HCT116 (cell line): ENCODE results near the gene NECAB2. TPM values are rescaled to one million over a fixed set of nuclear protein-coding genes. Genes with fewer than 3 reads are reported as not detected.

Experiments used
- ATAC-seq: fragments of 200-7000 bp; cut with Tn5 transposase; 2 replicates; pipeline ENCODE4 v1.9.1; 2020; ENCODE audit warnings: mild to moderate bottlenecking, moderate library complexity
- BruUV-seq: library from RNA; stranded (reverse); fragments of 400-500 nt; replicated peaks from 2 replicates; lab custom pipeline; 2021; lab: Mats Ljungman, UMichigan
- CTCF ChIA-PET: fragments of 300-600 bp; sonication (Branson Sonifier 250); formaldehyde crosslinking; loops from one replicate; lab custom pipeline; 2021; ENCODE audit warnings: antibody characterized with exemption; lab: Charles Lee
- POLR2A ChIA-PET: fragments of 300-600, 350-600 bp; sonication (Branson Sonifier 250); formaldehyde crosslinking; loops from one replicate; lab custom pipeline; 2021; ENCODE audit warnings: antibody characterized with exemption; lab: Charles Lee
- RAD21 ChIA-PET, 2 experiments: fragments of 300-600 bp; sonication (Branson Sonifier 250); formaldehyde crosslinking; loops; one replicate each; lab custom pipeline; 2023; ENCODE audit warnings: low total read pairs in 2 of 2; ENCODE audit not compliant: uncharacterized antibody in 2 of 2, unreplicated experiment in 2 of 2, low non-redundant PET in 1 of 2; lab: Charles Lee
- DNase-seq: peaks from one replicate; pipeline ENCODE4 v3.0.0-alpha.2; 2010; ENCODE audit warnings: low read depth, low spot score
- H2AFZ ChIP-seq: fragments of 200-600 bp; shearing (Covaris generic), sonication (generic); 2 replicates; pipeline ENCODE4 v1.6.1; 2017; ENCODE audit warnings: low read depth, mixed run types, mixed read lengths, antibody characterized with exemption, low read length; ENCODE audit not compliant: poor library complexity, severe bottlenecking
- H3K27ac ChIP-seq: 2 replicates; pipeline ENCODE4 v1.5.1; 2012; ENCODE audit warnings: low read depth, low read length
- H3K27me3 ChIP-seq: fragments of 200-600 bp; sonication (generic); 2 replicates; pipeline ENCODE4 v1.6.1; 2016; ENCODE audit warnings: mixed run types, low read length, mixed read lengths; ENCODE audit not compliant: insufficient read depth
- H3K36me3 ChIP-seq, 2 experiments: fragments of 200-500 bp in 1 of 2; fragments of 200-600 bp in 1 of 2; sonication (Bioruptor generic) in 1 of 2; sonication (generic) in 1 of 2; 2 replicates each; pipeline versions ENCODE4 v1.5.1 to v1.6.1; 2014 to 2016; ENCODE audit warnings: low read length in 2 of 2, inconsistent platforms in 1 of 2, mixed read lengths in 1 of 2, mixed run types in 1 of 2; ENCODE audit not compliant: insufficient read depth in 2 of 2, control insufficient read depth in 1 of 2
- H3K4me1 ChIP-seq, 2 experiments: fragments of 200-600 bp in 1 of 2; sonication (generic) in 1 of 2; 2 replicates each; pipeline versions ENCODE4 v1.5.1 to v1.6.1; 2012 to 2017; ENCODE audit warnings: low read length in 2 of 2, inconsistent platforms in 1 of 2, mild to moderate bottlenecking in 1 of 2, mixed read lengths in 1 of 2, mixed run types in 1 of 2, moderate library complexity in 1 of 2; ENCODE audit not compliant: insufficient read depth in 2 of 2, control insufficient read depth in 1 of 2
- H3K4me2 ChIP-seq: fragments of 200-600 bp; sonication (generic); 2 replicates; pipeline ENCODE4 v1.6.1; 2017; ENCODE audit warnings: mixed run types, low read length, mixed read lengths
- H3K4me3 ChIP-seq, 2 experiments: fragments of 200-600 bp in 1 of 2; sonication (generic) in 1 of 2; replicated peaks in 1 of 2; 2 replicates each; pipeline ENCODE4 v1.5.1; 2011 to 2016; ENCODE audit warnings: low read length in 2 of 2, control low read depth in 1 of 2, low read depth in 1 of 2, mild to moderate bottlenecking in 1 of 2, mixed read lengths in 1 of 2, mixed run types in 1 of 2
- H3K79me2 ChIP-seq: fragments of 200-600 bp; sonication (generic); 2 replicates; pipeline ENCODE4 v1.6.1; 2017; ENCODE audit warnings: mild to moderate bottlenecking, mixed run types, low read length, moderate library complexity, mixed read lengths; ENCODE audit not compliant: insufficient read depth
- H3K9ac ChIP-seq: fragments of 200-600 bp; sonication (generic); 2 replicates; pipeline ENCODE4 v1.6.1; 2016; ENCODE audit warnings: low read length, mixed read lengths
- H3K9me2 ChIP-seq: fragments of 200-600 bp; sonication (generic), shearing (Covaris generic); 2 replicates; pipeline ENCODE4 v1.6.1; 2017; ENCODE audit warnings: mixed run types, mild to moderate bottlenecking, moderate library complexity; ENCODE audit not compliant: insufficient read depth
- H3K9me3 ChIP-seq, 2 experiments: fragments of 200-500 bp in 1 of 2; fragments of 200-600 bp in 1 of 2; sonication (Bioruptor generic) in 1 of 2; sonication (generic) in 1 of 2; 2 replicates each; pipeline ENCODE4 v1.6.1; 2014 to 2017; ENCODE audit warnings: low read length in 2 of 2, mixed read lengths in 2 of 2, inconsistent platforms in 1 of 2, low read depth in 1 of 2, mild to moderate bottlenecking in 1 of 2, mixed run types in 1 of 2, moderate library complexity in 1 of 2; ENCODE audit not compliant: control insufficient read depth in 1 of 2, insufficient read depth in 1 of 2
- H4K20me1 ChIP-seq: fragments of 200-600 bp; sonication (generic), shearing (Covaris generic); 2 replicates; pipeline ENCODE4 v1.6.1; 2017; ENCODE audit warnings: mixed run types, mild to moderate bottlenecking, moderate library complexity; ENCODE audit not compliant: insufficient read depth
- CBX3 ChIP-seq: IDR thresholded peaks from 2 replicates; pipeline ENCODE4 v1.6.1; 2012; ENCODE audit warnings: low read depth
- CEBPB ChIP-seq: IDR thresholded peaks from 2 replicates; pipeline ENCODE4 v1.6.1; 2012; ENCODE audit warnings: low read depth
- EGR1 ChIP-seq: IDR thresholded peaks from 2 replicates; pipeline ENCODE4 v1.6.1; 2012; ENCODE audit warnings: low read depth
- ELF1 ChIP-seq: IDR thresholded peaks from 2 replicates; pipeline ENCODE4 v1.6.1; 2012; ENCODE audit warnings: low read depth, borderline replicate concordance
- EZH2 ChIP-seq: fragments of 200-600 bp; sonication (generic); IDR thresholded peaks from 2 replicates; pipeline ENCODE4 v1.6.1; 2017; ENCODE audit warnings: antibody characterized with exemption, mixed run types
- EZH2phosphoT487 ChIP-seq: fragments of 200-600 bp; IDR thresholded peaks from 2 replicates; pipeline ENCODE4 v1.6.1; 2018; ENCODE audit warnings: antibody characterized with exemption, borderline replicate concordance
- FOSL1 ChIP-seq: IDR thresholded peaks from 2 replicates; pipeline ENCODE4 v1.6.1; 2012; ENCODE audit warnings: low read depth
- JUND ChIP-seq: IDR thresholded peaks from 2 replicates; pipeline ENCODE4 v1.6.1; 2012
- POLR2A ChIP-seq: IDR thresholded peaks from 2 replicates; pipeline ENCODE4 v1.7.0; 2011; ENCODE audit warnings: borderline replicate concordance; ENCODE audit not compliant: insufficient read depth, insufficient read length; ENCODE audit errors: extremely low read depth
- POLR2AphosphoS5 ChIP-seq: IDR thresholded peaks from 2 replicates; pipeline ENCODE4 v1.6.1; 2011; ENCODE audit warnings: mild to moderate bottlenecking, low read depth, low read length, moderate library complexity
- RAD21 ChIP-seq: IDR thresholded peaks from 2 replicates; pipeline ENCODE4 v1.6.1; 2012; ENCODE audit warnings: low read depth, mild to moderate bottlenecking
- SIN3A ChIP-seq: IDR thresholded peaks from 2 replicates; pipeline ENCODE4 v1.6.1; 2012; ENCODE audit warnings: low read depth
- SRF ChIP-seq: IDR thresholded peaks from 2 replicates; pipeline ENCODE4 v1.6.1; 2012; ENCODE audit warnings: low read depth
- ZFX ChIP-seq: fragments of 450-650 bp; IDR thresholded peaks from 2 replicates; pipeline ENCODE4 v1.6.1; 2017
- ZNF274 ChIP-seq: fragments of 200-500 bp; sonication (Bioruptor generic); IDR thresholded peaks from 2 replicates; pipeline ENCODE4 v1.6.1; 2014; ENCODE audit warnings: mild to moderate bottlenecking, low read depth, low read length, inconsistent platforms
- intact Hi-C: fragments of 100-400 bp; cut with micrococcal nuclease; formaldehyde crosslinking; loops from 2 replicates; pipeline ENCODE4 v1.10.0; 2022
- total RNA-seq: library from RNA; stranded (reverse); gene quantifications from one replicate; pipeline ENCODE4 v1.2.1, GENCODE V29; 2021; ENCODE audit not compliant: unreplicated experiment
- TF ChIP-seq, protein P1 (sequence below), 3 experiments: fragments of 200-600 bp in 1 of 3; sonication (generic) in 1 of 3; IDR thresholded peaks in 2 of 3; conservative IDR thresholded peaks in 1 of 3; 2 replicates each; pipeline ENCODE4 v1.5.1; 2012 to 2017; ENCODE audit warnings: low read depth in 2 of 3, low read length in 2 of 3, antibody characterized with exemption in 1 of 3, borderline replicate concordance in 1 of 3, control low read depth in 1 of 3, mild to moderate bottlenecking in 1 of 3, mixed read lengths in 1 of 3, mixed run types in 1 of 3, moderate library complexity in 1 of 3; ENCODE audit not compliant: insufficient read depth in 1 of 3
- TF ChIP-seq, protein P2 (sequence below): IDR thresholded peaks from 2 replicates; pipeline ENCODE4 v1.6.1; 2011; ENCODE audit warnings: mild to moderate bottlenecking, low read length, moderate library complexity; ENCODE audit not compliant: insufficient replicate concordance; ENCODE audit errors: extremely low read depth
- TF ChIP-seq, protein P3 (sequence below): IDR thresholded peaks from 2 replicates; pipeline ENCODE4 v1.6.1; 2012
- TF ChIP-seq, protein P4 (sequence below): IDR thresholded peaks from 2 replicates; pipeline ENCODE4 v1.6.1; 2012

Gene NECAB2
- total RNA-seq, 1 experiment from 2014 or later = 0.61 TPM

DNA sequence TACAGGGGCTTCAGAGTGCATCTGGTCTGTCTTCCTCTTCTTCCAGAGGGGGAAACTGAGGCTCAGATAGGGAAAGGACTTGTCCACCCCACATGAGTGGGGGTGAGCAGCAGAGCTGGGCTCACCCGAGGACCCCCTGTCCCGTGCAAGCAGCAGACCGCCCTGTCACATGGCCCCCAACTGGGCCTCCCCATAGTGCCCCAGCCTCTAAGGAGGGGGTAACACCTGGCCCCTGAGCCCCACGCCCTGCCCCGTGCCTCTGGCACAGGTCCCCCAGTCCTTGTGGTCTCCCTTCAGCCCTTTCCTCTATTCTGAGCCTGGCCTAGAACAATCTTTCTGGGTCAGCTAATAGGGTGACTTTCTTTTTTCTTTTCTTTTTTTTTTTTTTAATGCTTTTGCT, 6.5 kb upstream of the NECAB2 start:
- H3K9me3 ChIP-seq = no peaks in the 10 kb centered on the region
- H3K4me1 ChIP-seq = no peaks in the 10 kb centered on the region; a peak in 1 of 4 replicates
- no peak overlapping the region for H3K27ac ChIP-seq
- ATAC-seq (no peak), DNase-seq (no peak)
- ChIA-PET POLR2A (interaction anchor here (1.8 kb wide), 1 partner anchor 8 kb away, joined by 4 read pairs; no protein-coding TSS in a partner anchor), CTCF (interaction anchor here (1.4 kb wide), 1 partner anchor 8 kb away, joined by 3 read pairs; the partner anchor contains the start of gene OSGIN1), RAD21 (no interaction called here)
- no peak overlapping the region for H2AFZ ChIP-seq
- TF ChIP-seq, protein P1, sequence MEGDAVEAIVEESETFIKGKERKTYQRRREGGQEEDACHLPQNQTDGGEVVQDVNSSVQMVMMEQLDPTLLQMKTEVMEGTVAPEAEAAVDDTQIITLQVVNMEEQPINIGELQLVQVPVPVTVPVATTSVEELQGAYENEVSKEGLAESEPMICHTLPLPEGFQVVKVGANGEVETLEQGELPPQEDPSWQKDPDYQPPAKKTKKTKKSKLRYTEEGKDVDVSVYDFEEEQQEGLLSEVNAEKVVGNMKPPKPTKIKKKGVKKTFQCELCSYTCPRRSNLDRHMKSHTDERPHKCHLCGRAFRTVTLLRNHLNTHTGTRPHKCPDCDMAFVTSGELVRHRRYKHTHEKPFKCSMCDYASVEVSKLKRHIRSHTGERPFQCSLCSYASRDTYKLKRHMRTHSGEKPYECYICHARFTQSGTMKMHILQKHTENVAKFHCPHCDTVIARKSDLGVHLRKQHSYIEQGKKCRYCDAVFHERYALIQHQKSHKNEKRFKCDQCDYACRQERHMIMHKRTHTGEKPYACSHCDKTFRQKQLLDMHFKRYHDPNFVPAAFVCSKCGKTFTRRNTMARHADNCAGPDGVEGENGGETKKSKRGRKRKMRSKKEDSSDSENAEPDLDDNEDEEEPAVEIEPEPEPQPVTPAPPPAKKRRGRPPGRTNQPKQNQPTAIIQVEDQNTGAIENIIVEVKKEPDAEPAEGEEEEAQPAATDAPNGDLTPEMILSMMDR (IDR thresholded peaks at IDR 0.05 in 2 of 3, conservative IDR thresholded peaks at IDR 0.05 in 1 of 3; ENCODE audit: borderline replicate concordance in 1 of 3, insufficient read depth in 1 of 3, low read depth in 2 of 3, low read length in 2 of 3) = no peak
- TF ChIP-seq ZNF274 (no peak), EZH2phosphoT487 (no peak), CEBPB (no peak), ELF1 (no peak), EZH2 (no peak), SIN3A (no peak), EGR1 (no peak), FOSL1 (no peak), POLR2A (no peak), ZFX (no peak), CBX3 (no peak), SRF (no peak), POLR2AphosphoS5 (no peak), RAD21 (no peak), JUND (no peak)
- TF ChIP-seq, protein P2, sequence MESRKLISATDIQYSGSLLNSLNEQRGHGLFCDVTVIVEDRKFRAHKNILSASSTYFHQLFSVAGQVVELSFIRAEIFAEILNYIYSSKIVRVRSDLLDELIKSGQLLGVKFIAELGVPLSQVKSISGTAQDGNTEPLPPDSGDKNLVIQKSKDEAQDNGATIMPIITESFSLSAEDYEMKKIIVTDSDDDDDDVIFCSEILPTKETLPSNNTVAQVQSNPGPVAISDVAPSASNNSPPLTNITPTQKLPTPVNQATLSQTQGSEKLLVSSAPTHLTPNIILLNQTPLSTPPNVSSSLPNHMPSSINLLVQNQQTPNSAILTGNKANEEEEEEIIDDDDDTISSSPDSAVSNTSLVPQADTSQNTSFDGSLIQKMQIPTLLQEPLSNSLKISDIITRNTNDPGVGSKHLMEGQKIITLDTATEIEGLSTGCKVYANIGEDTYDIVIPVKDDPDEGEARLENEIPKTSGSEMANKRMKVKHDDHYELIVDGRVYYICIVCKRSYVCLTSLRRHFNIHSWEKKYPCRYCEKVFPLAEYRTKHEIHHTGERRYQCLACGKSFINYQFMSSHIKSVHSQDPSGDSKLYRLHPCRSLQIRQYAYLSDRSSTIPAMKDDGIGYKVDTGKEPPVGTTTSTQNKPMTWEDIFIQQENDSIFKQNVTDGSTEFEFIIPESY = no peak
- TF ChIP-seq, protein P3, sequence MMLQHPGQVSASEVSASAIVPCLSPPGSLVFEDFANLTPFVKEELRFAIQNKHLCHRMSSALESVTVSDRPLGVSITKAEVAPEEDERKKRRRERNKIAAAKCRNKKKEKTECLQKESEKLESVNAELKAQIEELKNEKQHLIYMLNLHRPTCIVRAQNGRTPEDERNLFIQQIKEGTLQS = no peak
- TF ChIP-seq, protein P4, sequence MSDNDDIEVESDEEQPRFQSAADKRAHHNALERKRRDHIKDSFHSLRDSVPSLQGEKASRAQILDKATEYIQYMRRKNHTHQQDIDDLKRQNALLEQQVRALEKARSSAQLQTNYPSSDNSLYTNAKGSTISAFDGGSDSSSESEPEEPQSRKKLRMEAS = no peak
- no peaks in the 10 kb centered on the region for H3K9me2 ChIP-seq
- BruUV-seq = no TSS peak
- H3K4me3 ChIP-seq = no peak overlapping the region
- H3K79me2 ChIP-seq = no peaks in the 10 kb centered on the region
- H4K20me1 ChIP-seq = no peaks in the 10 kb centered on the region
- H3K27me3 ChIP-seq = no peaks in the 10 kb centered on the region
- peaks cover 7 to 17% of the 10 kb centered on the region in 2 experiments; a peak in 1 of 4 replicates for H3K36me3 ChIP-seq
- H3K4me2 ChIP-seq = no peak overlapping the region
- intact Hi-C loops = no loop called here
- no peak overlapping the region for H3K9ac ChIP-seq
